NB4 (cell line): ENCODE results near the gene ACOT7.

ENCODE experiments used
- DNase-seq: peaks from one replicate; pipeline ENCODE4 v3.0.0; 2010; ENCODE audit warnings: low read depth
- H3K4me3 ChIP-seq: one replicate; pipeline ENCODE4 v1.5.1; 2011; ENCODE audit warnings: mild to moderate bottlenecking, low read depth, low read length, moderate library complexity
- CTCF ChIP-seq: IDR thresholded peaks from one replicate; pipeline ENCODE4 v1.5.1; 2012; ENCODE audit warnings: low read depth, low read length
- MAX ChIP-seq: IDR thresholded peaks from 2 replicates; pipeline ENCODE4 v1.6.1; 2011; ENCODE audit warnings: low read depth, low read length
- MYC ChIP-seq: IDR thresholded peaks from 2 replicates; pipeline ENCODE4 v1.6.1; 2011; ENCODE audit warnings: low read depth, low read length
- POLR2A ChIP-seq: IDR thresholded peaks from 2 replicates; pipeline ENCODE4 v1.6.1; 2011; ENCODE audit warnings: mild to moderate bottlenecking; ENCODE audit not compliant: insufficient read length; ENCODE audit errors: extremely low read depth

The ACOT7 gene

GRCh38 chr1:6391951-6392808 lies 1.4 kb downstream of the ACOT7 start:
- DNase-seq = peak; percentile 38
- no peak for TF ChIP-seq MYC
- TF ChIP-seq CTCF = no peak
- TF ChIP-seq MAX = no peak
- TF ChIP-seq POLR2A = no peak
- H3K4me3 ChIP-seq = peak overlapping the region; percentile 63

- DNase-seq = no peak
- no peak for TF ChIP-seq MAX
- TF ChIP-seq POLR2A = no peak
- no peak for TF ChIP-seq CTCF
- no peak for TF ChIP-seq MYC
- H3K4me3 ChIP-seq = no peak overlapping the region
These were observed 3.6 kb downstream of the ACOT7 start for GRCh38 chr1:6389971-6390370.

GRCh38 chr1:6386371-6386949 lies 7.1 kb downstream of the ACOT7 start:
- no peak overlapping the region for H3K4me3 ChIP-seq
- DNase-seq = no peak
- no peak for TF ChIP-seq CTCF
- no peak for TF ChIP-seq MAX
- TF ChIP-seq POLR2A = no peak
- TF ChIP-seq MYC = no peak

- TF ChIP-seq MYC (no peak), CTCF (no peak), POLR2A (no peak), MAX (no peak)
- no peak for DNase-seq
- H3K4me3 ChIP-seq = no peak overlapping the region
These were observed 7.9 kb downstream of the ACOT7 start for GRCh38 chr1:6385488-6386191.

GRCh38 chr1:6384962-6385361 lies 8.6 kb downstream of the ACOT7 start:
- H3K4me3 ChIP-seq = no peak overlapping the region
- TF ChIP-seq MYC = no peak
- DNase-seq = no peak

- H3K4me3 ChIP-seq = no peak overlapping the region
- DNase-seq = no peak
- no peak for TF ChIP-seq POLR2A
- TF ChIP-seq MYC = no peak
- no peak for TF ChIP-seq CTCF
- no peak for TF ChIP-seq MAX
These were observed 9.4 kb downstream of the ACOT7 start for GRCh38 chr1:6384135-6384534.
